Stimulated activated CD4-positive, alpha-beta T cell treated with anti-CD3 and anti-CD28 coated beads, TNF-alpha, amount 100 ng/mL, for 1 hour (primary cell): Measurements from ENCODE around the gene ANKRD2.
"Not testable (repeated sequence)": the region's sequence is repeated elsewhere in the genome, so short reads cannot be mapped to it uniquely, and the experiment has no call there.

Source experiments
- DNase-seq, 3 donors: peaks; one replicate each; pipeline ENCODE4 v3.0.0-alpha.2; 2020; ENCODE audit warnings: low read depth in 3 of 3, low spot score in 1 of 3

ANKRD2 gene

DNA sequence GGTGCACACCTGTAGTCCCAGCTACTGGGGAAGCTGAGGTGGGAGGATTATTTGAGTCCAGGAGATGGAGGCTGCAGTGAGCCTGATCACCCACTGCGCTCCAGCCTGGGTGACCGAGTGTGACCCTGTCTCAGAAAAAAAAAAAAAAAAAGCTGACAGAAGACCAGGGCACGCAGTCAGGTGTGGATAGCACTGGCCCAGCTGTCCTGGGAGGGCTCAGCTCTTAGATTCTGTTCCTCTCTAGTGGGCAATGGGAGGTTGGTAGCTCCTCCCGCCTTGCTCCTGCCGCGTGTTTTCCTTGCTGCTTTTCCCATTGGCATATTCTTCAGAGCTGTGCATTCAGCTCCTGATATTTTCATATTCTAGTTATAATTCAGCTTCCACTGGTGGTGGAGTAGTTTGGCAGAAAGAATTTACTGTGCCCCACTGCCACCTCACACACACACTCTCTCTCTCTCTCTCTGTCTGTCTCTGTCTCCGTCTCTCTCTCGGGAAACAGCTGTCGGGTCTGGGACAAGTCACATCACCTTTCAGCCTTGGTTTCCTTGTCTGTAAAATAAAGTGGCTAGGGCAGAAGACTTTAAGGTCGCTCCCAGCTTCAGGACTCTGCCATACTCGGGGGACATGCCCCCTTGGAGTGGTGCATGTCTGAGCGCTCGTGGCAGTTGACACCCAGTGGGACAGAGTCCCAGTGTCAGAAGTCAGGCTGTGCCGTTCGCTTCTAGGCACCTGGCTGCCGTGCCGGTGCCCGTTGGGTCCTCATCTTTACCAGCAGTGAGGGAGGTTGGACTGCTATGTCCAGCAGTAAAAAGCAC lies 25.9 kb upstream of the ANKRD2 start:
- DNase-seq = no peak

- no peak for DNase-seq
Measured at GRCh38 chr10:97547271-97547600, 25.3 kb upstream of the ANKRD2 start.

- DNase-seq = no peak
Measured at GRCh38 chr10:97547962-97548361, 24.6 kb upstream of the ANKRD2 start.

- DNase-seq = no peak
Measured at GRCh38 chr10:97548828-97549455, 23.6 kb upstream of the ANKRD2 start.

DNA sequence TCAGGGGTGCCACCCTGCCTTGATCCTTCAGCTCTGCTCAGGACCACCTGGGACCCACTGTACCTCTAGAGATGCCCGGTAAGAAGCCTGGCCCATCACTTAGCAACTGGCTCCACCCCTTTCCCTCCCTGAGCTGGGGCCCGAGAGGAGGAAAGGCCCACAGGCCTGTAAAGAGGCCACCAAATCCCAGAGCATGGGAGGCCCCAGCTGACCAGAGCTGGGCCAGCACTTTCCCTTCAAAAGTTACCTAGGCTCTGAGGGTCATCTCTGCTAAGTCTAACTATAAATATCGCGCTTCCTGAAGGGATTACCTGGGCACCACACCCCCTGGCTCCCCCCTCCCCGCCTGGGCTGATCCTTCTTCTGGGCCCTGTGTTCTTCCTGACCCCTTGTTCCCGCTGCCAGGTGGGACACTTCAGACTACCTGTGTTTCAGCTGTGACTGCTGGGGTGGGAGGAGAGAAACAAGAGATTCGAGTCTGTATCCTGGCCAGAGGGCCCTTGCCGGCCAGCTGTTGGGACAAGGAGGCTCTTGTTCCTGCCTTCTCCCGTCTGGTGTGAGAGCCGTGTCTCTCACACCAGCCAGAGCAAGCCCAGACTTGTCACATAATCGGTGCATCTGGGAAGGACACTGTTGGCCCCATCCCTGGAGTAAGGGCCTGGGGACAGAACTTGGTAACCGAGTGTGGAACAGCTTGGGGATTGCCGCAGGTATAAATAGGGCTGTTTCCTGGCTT lies 22.8 kb upstream of the ANKRD2 start:
- DNase-seq = no peak

GRCh38 chr10:97550336-97551149 lies 22.0 kb upstream of the ANKRD2 start:
- no peak for DNase-seq

GRCh38 chr10:97551271-97551670 lies 21.3 kb upstream of the ANKRD2 start:
- no peak for DNase-seq

- peak in 2 of 3 donors; percentile 25 to 41 for DNase-seq
Measured at GRCh38 chr10:97553575-97554031, 19.0 kb upstream of the ANKRD2 start.

- DNase-seq = not testable (repeated sequence)
Measured at GRCh38 chr10:97554336-97554735, 18.2 kb upstream of the ANKRD2 start.

GRCh38 chr10:97555541-97555940 lies 17.0 kb upstream of the ANKRD2 start:
- not testable (repeated sequence) for DNase-seq

- not testable (repeated sequence) for DNase-seq
Measured at GRCh38 chr10:97560731-97561381, 11.7 kb upstream of the ANKRD2 start.

- DNase-seq = not testable (repeated sequence)
Measured at GRCh38 chr10:97561386-97562077, 11.0 kb upstream of the ANKRD2 start.

- DNase-seq = not testable (repeated sequence)
Measured at GRCh38 chr10:97562329-97562728, 10.2 kb upstream of the ANKRD2 start.

- no peak for DNase-seq
Measured at GRCh38 chr10:97563337-97563736, 9.2 kb upstream of the ANKRD2 start.

DNA sequence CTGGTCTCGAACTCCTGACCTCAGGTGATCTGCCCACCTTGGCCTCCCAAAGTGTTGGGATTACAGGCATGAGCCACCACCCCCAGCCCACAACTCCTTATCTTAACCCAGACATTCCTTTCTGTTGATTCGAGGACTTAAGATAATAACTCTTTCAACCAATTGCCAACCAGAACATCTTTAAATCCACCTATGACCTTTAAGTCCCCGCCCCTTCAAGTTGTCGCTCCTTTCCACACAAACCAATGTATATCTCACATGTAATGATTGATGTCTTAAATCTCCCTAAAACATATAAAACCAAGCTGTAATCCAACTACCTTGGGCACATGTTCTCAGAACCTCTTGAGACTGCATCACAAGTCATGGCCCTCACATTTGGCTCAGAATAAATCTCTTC lies 7.8 kb upstream of the ANKRD2 start:
- no peak for DNase-seq

DNA sequence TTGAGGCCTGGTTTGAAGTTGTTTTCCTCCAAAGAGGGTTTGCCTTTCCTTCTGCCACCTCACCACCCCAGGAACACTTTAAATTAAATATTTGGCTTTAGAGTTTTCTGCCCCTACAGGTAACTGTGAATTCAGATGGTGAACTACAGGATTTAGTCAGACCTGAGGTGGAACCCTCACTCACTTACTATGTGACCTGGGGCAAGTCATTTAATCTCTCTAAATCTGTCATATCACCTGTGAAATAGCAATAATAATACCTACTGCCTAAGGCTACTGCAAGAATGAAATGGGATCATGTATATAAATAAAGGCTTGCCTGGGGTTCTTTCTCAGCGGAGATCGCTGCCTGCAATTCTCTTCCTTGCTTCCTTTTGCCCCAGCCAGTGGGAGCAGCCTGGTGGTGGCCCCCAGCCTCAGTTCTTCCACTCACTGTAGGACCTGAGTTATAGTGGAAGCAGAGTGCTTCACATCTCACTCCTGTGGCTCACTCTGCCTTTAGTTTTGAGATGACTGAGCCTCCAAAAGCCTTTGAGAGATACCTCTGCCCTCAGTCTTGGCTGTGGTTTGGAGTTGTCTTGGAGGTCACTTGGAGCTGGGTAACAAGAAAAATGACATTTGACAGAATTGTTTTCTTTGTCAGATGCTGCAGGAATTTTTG lies 6.1 kb upstream of the ANKRD2 start:
- no peak for DNase-seq

GRCh38 chr10:97567891-97568290 lies 4.7 kb upstream of the ANKRD2 start:
- DNase-seq = no peak

DNA sequence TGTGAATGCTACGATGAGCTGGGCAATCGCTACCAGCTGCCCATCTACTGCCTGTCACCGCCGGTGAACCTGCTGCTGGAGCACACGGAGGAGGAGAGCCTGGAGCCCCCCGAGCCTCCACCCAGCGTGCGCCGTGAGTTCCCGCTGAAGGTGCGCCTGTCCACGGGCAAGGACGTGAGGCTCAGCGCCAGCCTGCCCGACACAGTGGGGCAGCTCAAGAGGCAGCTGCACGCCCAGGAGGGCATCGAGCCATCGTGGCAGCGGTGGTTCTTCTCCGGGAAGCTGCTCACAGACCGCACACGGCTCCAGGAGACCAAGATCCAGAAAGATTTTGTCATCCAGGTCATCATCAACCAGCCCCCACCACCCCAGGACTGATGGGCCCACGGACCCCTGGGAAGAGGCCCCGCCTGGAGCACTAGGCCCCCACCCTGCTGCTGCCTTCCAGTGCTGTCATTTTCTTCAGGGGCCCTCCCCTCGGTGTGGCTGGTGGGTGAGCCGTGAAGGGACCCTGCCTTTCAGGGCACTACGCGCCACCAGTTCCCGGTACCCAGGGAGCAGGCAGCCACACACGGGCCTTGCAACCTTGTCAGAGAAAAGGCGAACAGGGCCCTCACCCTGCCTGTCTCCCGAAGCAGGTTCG lies 2.3 kb upstream of the ANKRD2 start:
- DNase-seq = no peak
